GM19099 (cell line): ENCODE results near the gene DNASE2.

ENCODE experiments used
- POLR2A ChIP-seq: IDR thresholded peaks from 3 replicates; pipeline ENCODE4 v1.6.1; 2011; ENCODE audit warnings: low read depth; ENCODE audit not compliant: insufficient read length; ENCODE audit errors: extremely low read depth

Gene DNASE2

GRCh38 chr19:12881172-12881808 is at the start of gene DNASE2:
Gene DNASE2, minus strand, starts transcription at chr19:12881449. Its CDS starts 74 bp downstream, at chr19:12881375.
- peak; percentile 87 for TF ChIP-seq POLR2A

- TF ChIP-seq POLR2A = no peak
These were observed 48.9 kb upstream of the DNASE2 start for GRCh38 chr19:12930002-12930645.

GRCh38 chr19:12924621-12925310 is 43.5 kb upstream of the DNASE2 start:
- no peak for TF ChIP-seq POLR2A

- no peak for TF ChIP-seq POLR2A
These were observed 41.7 kb upstream of the DNASE2 start for GRCh38 chr19:12922959-12923358.

GRCh38 chr19:12921047-12921446 is 39.8 kb upstream of the DNASE2 start:
- TF ChIP-seq POLR2A = no peak

GRCh38 chr19:12918253-12918652 is 37.0 kb upstream of the DNASE2 start:
- TF ChIP-seq POLR2A = no peak

GRCh38 chr19:12913851-12914690 is 32.8 kb upstream of the DNASE2 start:
- no peak for TF ChIP-seq POLR2A

- no peak for TF ChIP-seq POLR2A
These were observed 31.8 kb upstream of the DNASE2 start for GRCh38 chr19:12913011-12913561.

GRCh38 chr19:12912571-12912970 is 31.3 kb upstream of the DNASE2 start:
- TF ChIP-seq POLR2A = no peak

GRCh38 chr19:12907166-12907565 is 25.9 kb upstream of the DNASE2 start:
- TF ChIP-seq POLR2A = no peak

- TF ChIP-seq POLR2A = no peak
These were observed 18.8 kb upstream of the DNASE2 start for GRCh38 chr19:12899891-12900518.

- TF ChIP-seq POLR2A = no peak
These were observed 15.2 kb upstream of the DNASE2 start for GRCh38 chr19:12896460-12896859.

- no peak for TF ChIP-seq POLR2A
These were observed 12.3 kb upstream of the DNASE2 start for GRCh38 chr19:12893582-12893981.

- TF ChIP-seq POLR2A = no peak
These were observed 10.3 kb upstream of the DNASE2 start for GRCh38 chr19:12891553-12892021.

- TF ChIP-seq POLR2A = peak; percentile 80
These were observed 9.7 kb upstream of the DNASE2 start, which contains the start of gene GCDH for GRCh38 chr19:12890787-12891552. Gene GCDH, plus strand, starts transcription at chr19:12891160. Its CDS starts 145 bp downstream, at chr19:12891305.
